Upper lobe of left lung (tissue), 6 donors: Measurements from ENCODE around the gene SALL2. TPM values are rescaled to one million over a fixed set of nuclear protein-coding genes. Genes with fewer than 3 reads are reported as not detected.

ENCODE experiments used
- ATAC-seq, 2 donors: fragments of 200-7000 bp; cut with Tn5 transposase; one replicate each; pipeline ENCODE4 v1.9.1; 2022; ENCODE audit warnings: mild to moderate bottlenecking in 2 of 2, moderate library complexity in 2 of 2; ENCODE audit not compliant: low FRiP score in 2 of 2
- DNase-seq, 2 donors: peaks; one replicate each; pipeline ENCODE4 v3.0.0-alpha.2; 2019 to 2020
- H3K27ac ChIP-seq, 4 donors: fragments of 200-600 bp; sonication (generic); one replicate each; pipeline ENCODE4 v1.5.1; 2016 to 2019
- H3K27me3 ChIP-seq, 4 donors: fragments of 200-600 bp; sonication (generic); one replicate each; pipeline ENCODE4 v1.5.1; 2017 to 2019
- H3K36me3 ChIP-seq, 4 donors: fragments of 200-600 bp; sonication (generic); one replicate each; pipeline ENCODE4 v1.5.1; 2016 to 2019
- H3K4me1 ChIP-seq, 4 donors: fragments of 200-600 bp; sonication (generic); one replicate each; pipeline ENCODE4 v1.5.1; 2018 to 2019
- H3K4me3 ChIP-seq, 4 donors: fragments of 200-600 bp; sonication (generic); one replicate each; pipeline ENCODE4 v1.5.1; 2017 to 2019; ENCODE audit warnings: mild to moderate bottlenecking in 2 of 4, moderate library complexity in 1 of 4
- H3K9me3 ChIP-seq, 4 donors: fragments of 200-600 bp; sonication (generic); one replicate each; pipeline ENCODE4 v1.5.1; 2018 to 2019
- EP300 ChIP-seq, 4 donors: sonication (generic); formaldehyde crosslinking; IDR thresholded peaks; one replicate each; pipeline ENCODE4 v1.5.1; 2017; ENCODE audit warnings: antibody characterized with exemption in 4 of 4, control low read depth in 2 of 4
- POLR2A ChIP-seq, 4 donors: fragments of 450-650 bp; IDR thresholded peaks; one replicate each; pipeline ENCODE4 v1.5.1; 2016 to 2017; ENCODE audit warnings: antibody characterized with exemption in 4 of 4, mild to moderate bottlenecking in 2 of 4
- POLR2AphosphoS5 ChIP-seq, 2 donors: sonication (generic); formaldehyde crosslinking; IDR thresholded peaks; one replicate each; pipeline ENCODE4 v1.5.1; 2017; ENCODE audit warnings: antibody characterized with exemption in 2 of 2
- WGBS, 2 donors: methylation state at CpG; one replicate each; pipeline ENCODE4 v1.1.5; 2017 to 2018; 5-methylcytosine and 5-hydroxymethylcytosine counted together
- total RNA-seq, 6 donors: library from RNA; depleted of rRNA in 4 of 6; stranded (reverse); fragments of >200 nt in 4 of 6; gene quantifications; one replicate each; pipeline versions ENCODE4 v1.1.0 to v1.2.1, GENCODE V29; 2016 to 2021
- TF ChIP-seq, protein P1 (sequence below), 6 experiments: fragments of 450-650 bp in 4 of 6; fragments of 200-600 bp in 2 of 6; sonication (generic) in 2 of 6; IDR thresholded peaks; one replicate each; pipeline ENCODE4 v1.5.1; 2016 to 2019; ENCODE audit warnings: antibody characterized with exemption in 6 of 6
- donor health status: DM: no; HTN: no; CAD: no; lungs with moderate emphysema.
- donor health status: DM: no; HTN: yes; CAD: no; lungs with severe emphysema.

The SALL2 gene
- total RNA-seq, 6 donors from 2014 or later = 5.5 to 12.2 (median 8.0) TPM

- Histone ChIP-seq H3K27ac (peak within 1 kb of the TSS; percentile 85 to 93 (median 90)), H3K9me3 (no peaks in the 10 kb centered on the region), H3K36me3 (peaks cover 7 to 44% (median 10%) of the 10 kb centered on the region in 4 donors), H3K27me3 (no peaks in the 10 kb centered on the region), H3K4me3 (peak within 1 kb of the TSS; percentile 74 to 93 (median 86)), H3K4me1 (peaks cover 18 to 23% (median 21%) of the 10 kb centered on the region in 4 donors)
- 1% methylated on average over 47 to 49 of the region's 49 CpGs for whole genome bisulfite sequencing, 2 donors
- TF ChIP-seq POLR2A (IDR thresholded peaks at IDR 0.05) (peak in 3 of 4 donors; percentile 62 to 83 (median 82)), EP300 (IDR thresholded peaks at IDR 0.05) (peak in 1 of 4 donors; percentile 32), POLR2AphosphoS5 (IDR thresholded peaks at IDR 0.05) (peak; percentile 96 to 97)
- TF ChIP-seq, protein P1, sequence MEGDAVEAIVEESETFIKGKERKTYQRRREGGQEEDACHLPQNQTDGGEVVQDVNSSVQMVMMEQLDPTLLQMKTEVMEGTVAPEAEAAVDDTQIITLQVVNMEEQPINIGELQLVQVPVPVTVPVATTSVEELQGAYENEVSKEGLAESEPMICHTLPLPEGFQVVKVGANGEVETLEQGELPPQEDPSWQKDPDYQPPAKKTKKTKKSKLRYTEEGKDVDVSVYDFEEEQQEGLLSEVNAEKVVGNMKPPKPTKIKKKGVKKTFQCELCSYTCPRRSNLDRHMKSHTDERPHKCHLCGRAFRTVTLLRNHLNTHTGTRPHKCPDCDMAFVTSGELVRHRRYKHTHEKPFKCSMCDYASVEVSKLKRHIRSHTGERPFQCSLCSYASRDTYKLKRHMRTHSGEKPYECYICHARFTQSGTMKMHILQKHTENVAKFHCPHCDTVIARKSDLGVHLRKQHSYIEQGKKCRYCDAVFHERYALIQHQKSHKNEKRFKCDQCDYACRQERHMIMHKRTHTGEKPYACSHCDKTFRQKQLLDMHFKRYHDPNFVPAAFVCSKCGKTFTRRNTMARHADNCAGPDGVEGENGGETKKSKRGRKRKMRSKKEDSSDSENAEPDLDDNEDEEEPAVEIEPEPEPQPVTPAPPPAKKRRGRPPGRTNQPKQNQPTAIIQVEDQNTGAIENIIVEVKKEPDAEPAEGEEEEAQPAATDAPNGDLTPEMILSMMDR (IDR thresholded peaks at IDR 0.05) = peak; percentile 96 to 99 (median 97)
- ATAC-seq = peak; percentile 100
- DNase-seq = peak; percentile 88 to 98
Observed at GRCh38 chr14:21476925-21477681, 49.0 kb downstream of the SALL2 start, which contains the start of the genes RAB2B and TOX4. TSS of gene RAB2B (minus strand) at chr14:21476959. CDS start at chr14:21476872, 87 bp downstream. TSS of gene TOX4 (plus strand) at chr14:21477195. CDS start at chr14:21477279, 84 bp downstream.

- peak overlapping the region; percentile 64 to 93 (median 76) for H3K4me3 ChIP-seq
- peaks cover 7 to 44% (median 10%) of the 10 kb centered on the region in 4 donors for H3K36me3 ChIP-seq
- no peaks in the 10 kb centered on the region for H3K9me3 ChIP-seq
- no peaks in the 10 kb centered on the region for H3K27me3 ChIP-seq
- ATAC-seq = peak; percentile 94 to 95
- DNase-seq = peak; percentile 92 to 97
- H3K4me1 ChIP-seq = peaks cover 18 to 23% (median 21%) of the 10 kb centered on the region in 4 donors
- no peak for TF ChIP-seq EP300 (IDR thresholded peaks at IDR 0.05)
- TF ChIP-seq, protein P1 (IDR thresholded peaks at IDR 0.05) = no peak
- TF ChIP-seq POLR2A (IDR thresholded peaks at IDR 0.05) = no peak
- no peak for TF ChIP-seq POLR2AphosphoS5 (IDR thresholded peaks at IDR 0.05)
- 0 to 1% methylated on average over 11 to 24 of the region's 27 CpGs for WGBS, 2 donors
- H3K27ac ChIP-seq = peak overlapping the region; percentile 85 to 93 (median 90)
Observed at GRCh38 chr14:21476523-21476924, 49.6 kb downstream of the SALL2 start.

GRCh38 chr14:21475767-21476522 is 50.2 kb downstream of the SALL2 start:
- Histone ChIP-seq H3K9me3 (no peaks in the 10 kb centered on the region), H3K27ac (peak overlapping the region; percentile 85 to 93 (median 90)), H3K36me3 (peaks cover 5 to 41% (median 8%) of the 10 kb centered on the region in 4 donors), H3K27me3 (no peaks in the 10 kb centered on the region), H3K4me1 (peaks cover 18 to 23% (median 21%) of the 10 kb centered on the region in 4 donors), H3K4me3 (peak overlapping the region; percentile 64 to 93 (median 76))
- ATAC-seq = no peak
- DNase-seq = no peak
- WGBS, 2 donors = 30 to 40% methylated on average over 10 of the region's 10 CpGs
- TF ChIP-seq, protein P1 (IDR thresholded peaks at IDR 0.05) = no peak
- TF ChIP-seq POLR2A (IDR thresholded peaks at IDR 0.05) (no peak), EP300 (IDR thresholded peaks at IDR 0.05) (no peak), POLR2AphosphoS5 (IDR thresholded peaks at IDR 0.05) (no peak)

Other genes starting within 250 kb of the SALL2 start
- gene RPGRIP1, start 246.3 kb downstream of the SALL2 start, total RNA-seq = 1 to 10 TPM in 1 of 6 donors, under 1 TPM in 4, not detected in 1; 0.15 to 1.0 (median 0.34) TPM
- 10 to 100 TPM; 20.1 to 52.0 (median 47.3) TPM for gene SUPT16H, start 142.3 kb downstream of the SALL2 start, total RNA-seq
- gene CHD8, start 70.2 kb downstream of the SALL2 start, total RNA-seq = 10 to 100 TPM; 42.2 to 96.4 (median 67.5) TPM
- gene RAB2B, start 49.4 kb downstream of the SALL2 start, total RNA-seq = 10 to 100 TPM; 13.1 to 40.2 (median 33.0) TPM
- 10 to 100 TPM; 29.0 to 71.6 (median 62.0) TPM for gene TOX4, start 49.2 kb downstream of the SALL2 start, total RNA-seq
- 100 to 1,000 TPM in 1 of 6 donors, 10 to 100 TPM in 5; 41.7 to 126 (median 47.7) TPM for gene METTL3, start 15.0 kb downstream of the SALL2 start, total RNA-seq
- gene OR10G3, start 53.7 kb upstream of the SALL2 start, total RNA-seq = not detected
- not detected for gene OR10G2, start 108.6 kb upstream of the SALL2 start, total RNA-seq
- not detected for gene OR4E2, start 127.5 kb upstream of the SALL2 start, total RNA-seq
- not detected for gene OR4E1, start 147.5 kb upstream of the SALL2 start, total RNA-seq